NCI-H1417 (cell line): ENCODE results near the gene PCDHGA7.
"Not testable (repeated sequence)": the region's sequence is repeated elsewhere in the genome, so short reads cannot be mapped to it uniquely, and the experiment has no call there.

Experiments
- DNase-seq, 3 experiments: peaks; one replicate each; lab custom pipeline; 2025; lab: John Stamatoyannopoulos, UW

Gene PCDHGA7

DNA sequence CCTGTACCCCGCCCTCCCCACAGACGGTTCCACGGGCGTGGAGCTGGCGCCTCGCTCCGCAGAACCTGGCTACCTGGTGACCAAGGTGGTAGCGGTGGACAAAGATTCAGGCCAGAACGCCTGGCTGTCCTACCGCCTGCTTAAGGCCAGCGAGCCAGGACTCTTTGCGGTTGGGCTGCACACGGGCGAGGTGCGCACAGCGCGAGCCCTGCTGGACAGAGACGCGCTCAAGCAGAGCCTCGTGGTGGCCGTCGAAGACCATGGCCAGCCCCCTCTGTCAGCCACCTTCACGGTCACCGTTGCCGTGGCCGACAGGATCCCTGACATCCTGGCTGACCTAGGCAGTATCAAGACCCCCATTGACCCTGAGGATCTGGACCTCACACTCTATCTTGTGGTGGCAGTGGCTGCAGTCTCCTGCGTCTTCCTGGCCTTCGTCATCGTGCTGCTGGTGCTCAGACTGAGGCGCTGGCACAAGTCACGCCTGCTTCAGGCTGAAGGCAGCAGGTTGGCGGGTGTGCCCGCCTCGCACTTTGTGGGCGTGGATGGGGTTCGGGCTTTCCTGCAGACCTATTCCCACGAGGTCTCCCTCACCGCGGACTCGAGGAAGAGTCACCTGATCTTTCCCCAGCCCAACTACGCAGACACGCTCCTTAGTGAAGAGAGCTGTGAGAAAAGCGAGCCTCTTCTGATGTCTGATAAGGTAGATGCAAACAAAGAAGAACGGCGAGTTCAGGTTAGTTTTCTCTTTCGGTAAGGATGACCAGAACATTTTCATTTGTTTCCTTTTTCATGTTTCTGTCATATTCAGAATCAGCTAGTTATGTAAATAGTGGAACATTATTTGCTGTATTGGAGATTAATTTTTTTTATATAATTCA is 16.3 kb upstream of the PCDHGA7 start:
- DNase-seq = no peak

GRCh38 chr5:141369994-141370848 is 12.3 kb upstream of the PCDHGA7 start, which contains the start of gene PCDHGB3:
TSS of gene PCDHGB3 (plus strand) at chr5:141370242. CDS start at chr5:141370395, 153 bp downstream.
- no peak for DNase-seq

- no peak for DNase-seq
Observed at GRCh38 chr5:141371572-141372475, 10.7 kb upstream of the PCDHGA7 start.

DNA sequence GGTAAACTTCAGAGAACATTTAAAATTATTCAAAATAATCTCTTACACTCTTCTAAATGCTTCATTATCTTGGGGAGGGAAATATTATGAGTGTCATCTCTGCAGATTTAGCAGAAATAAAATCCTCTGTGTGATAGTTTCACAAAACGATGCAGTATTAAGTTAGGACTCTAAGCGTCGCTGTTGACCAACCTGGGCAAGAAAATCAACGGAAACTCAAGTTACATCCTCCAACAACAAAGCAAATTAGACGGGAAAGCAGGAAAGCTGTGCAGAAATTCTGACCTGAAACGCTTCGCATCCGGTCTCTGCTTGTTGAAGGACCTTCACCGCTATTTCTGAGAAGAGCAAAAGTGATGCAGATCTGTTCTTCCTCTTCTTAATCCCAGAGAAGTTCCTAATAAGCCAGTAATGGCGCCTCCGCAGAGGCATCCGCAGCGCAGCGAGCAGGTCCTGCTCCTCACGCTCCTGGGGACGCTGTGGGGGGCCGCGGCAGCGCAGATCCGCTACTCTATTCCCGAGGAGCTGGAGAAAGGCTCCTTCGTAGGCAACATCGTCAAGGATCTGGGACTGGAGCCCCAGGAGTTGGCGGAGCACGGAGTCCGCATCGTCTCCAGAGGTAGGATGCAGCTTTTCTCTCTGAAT is 8.7 kb upstream of the PCDHGA7 start, which contains the start of gene PCDHGA6:
Gene PCDHGA6, plus strand, starts transcription at position 219 of the 645 bp plus-strand sequence. Its CDS starts 193 bp downstream, at position 412.
- DNase-seq = peak in 1 of 3 experiments; percentile 0

DNA sequence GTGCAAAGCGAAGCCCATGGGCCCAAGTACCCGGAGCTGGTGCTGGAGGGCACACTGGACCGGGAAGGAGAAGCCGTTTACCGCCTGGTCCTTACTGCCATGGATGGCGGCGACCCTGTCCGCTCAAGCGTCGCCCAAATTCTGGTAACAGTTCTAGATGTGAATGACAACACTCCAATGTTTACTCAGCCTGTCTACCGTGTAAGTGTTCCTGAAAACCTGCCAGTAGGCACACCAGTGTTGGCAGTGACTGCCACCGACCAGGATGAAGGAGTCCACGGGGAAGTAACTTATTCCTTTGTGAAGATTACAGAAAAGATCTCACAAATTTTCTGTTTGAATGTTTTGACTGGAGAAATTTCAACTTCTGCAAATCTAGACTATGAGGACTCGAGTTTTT is 7.9 kb upstream of the PCDHGA7 start:
- no peak for DNase-seq

- not testable (repeated sequence) for DNase-seq
Observed at GRCh38 chr5:141375444-141376155, 6.9 kb upstream of the PCDHGA7 start.

DNA sequence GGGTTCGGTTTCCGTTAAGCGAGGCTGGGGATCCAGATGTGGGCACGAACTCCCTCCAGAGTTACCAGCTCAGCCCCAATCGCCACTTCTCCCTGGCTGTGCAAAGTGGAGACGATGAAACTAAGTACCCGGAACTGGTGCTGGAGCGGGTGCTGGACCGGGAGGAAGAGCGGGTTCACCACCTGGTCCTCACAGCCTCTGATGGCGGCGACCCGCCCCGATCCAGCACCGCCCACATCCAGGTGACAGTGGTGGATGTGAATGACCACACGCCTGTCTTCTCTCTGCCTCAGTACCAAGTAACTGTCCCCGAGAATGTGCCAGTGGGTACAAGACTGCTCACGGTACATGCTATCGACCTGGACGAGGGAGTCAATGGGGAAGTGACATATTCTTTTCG is 803 bp downstream of the PCDHGA7 start:
- no peak for DNase-seq

DNA sequence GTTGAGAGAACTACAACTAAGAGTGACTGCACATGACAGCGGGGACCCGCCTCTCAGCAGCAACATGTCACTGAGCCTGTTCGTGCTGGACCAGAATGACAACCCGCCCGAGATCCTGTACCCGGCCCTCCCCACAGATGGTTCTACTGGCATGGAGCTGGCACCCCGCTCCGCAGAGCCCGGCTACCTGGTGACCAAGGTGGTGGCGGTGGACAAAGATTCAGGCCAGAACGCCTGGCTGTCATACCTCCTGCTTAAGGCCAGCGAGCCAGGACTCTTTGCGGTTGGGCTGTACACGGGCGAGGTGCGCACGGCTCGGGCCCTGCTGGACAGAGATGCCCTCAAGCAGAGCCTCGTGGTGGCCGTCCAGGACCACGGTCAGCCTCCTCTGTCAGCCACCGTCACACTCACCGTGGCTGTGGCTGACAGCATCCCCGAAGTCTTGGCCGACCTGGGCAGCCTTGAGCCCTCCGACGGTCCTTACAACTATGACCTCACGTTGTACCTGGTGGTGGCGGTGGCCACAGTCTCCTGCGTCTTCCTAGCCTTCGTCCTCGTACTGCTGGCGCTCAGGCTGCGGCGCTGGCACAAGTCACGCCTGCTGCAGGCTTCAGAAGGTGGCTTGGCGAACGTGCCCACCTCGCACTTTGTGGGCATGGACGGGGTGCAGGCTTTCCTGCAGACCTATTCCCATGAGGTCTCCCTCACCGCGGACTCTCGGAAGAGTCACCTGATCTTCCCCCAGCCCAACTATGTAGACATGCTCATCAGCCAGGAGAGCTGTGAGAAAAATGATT is 2.1 kb downstream of the PCDHGA7 start:
- no peak for DNase-seq

- not testable (repeated sequence) for DNase-seq
Observed at GRCh38 chr5:141387557-141388311, 5.2 kb downstream of the PCDHGA7 start, which contains the start of gene PCDHGB4. TSS of gene PCDHGB4 (plus strand) at chr5:141387698. CDS start at chr5:141387885, 187 bp downstream.

DNA sequence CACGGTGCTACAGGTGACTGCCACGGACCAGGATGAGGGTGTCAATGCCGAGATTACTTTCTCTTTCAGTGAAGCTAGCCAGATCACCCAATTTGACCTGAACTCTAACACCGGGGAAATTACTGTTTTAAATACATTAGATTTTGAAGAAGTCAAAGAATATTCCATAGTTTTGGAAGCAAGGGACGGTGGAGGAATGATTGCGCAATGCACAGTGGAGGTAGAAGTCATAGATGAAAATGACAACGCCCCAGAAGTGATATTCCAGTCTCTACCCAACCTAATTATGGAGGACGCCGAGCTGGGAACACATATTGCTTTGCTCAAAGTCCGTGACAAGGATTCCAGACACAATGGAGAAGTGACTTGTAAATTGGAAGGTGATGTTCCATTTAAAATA is 6.1 kb downstream of the PCDHGA7 start:
- no peak for DNase-seq

- no peak for DNase-seq
Observed at GRCh38 chr5:141389153-141390042, 6.9 kb downstream of the PCDHGA7 start.

- DNase-seq = no peak
Observed at GRCh38 chr5:141392429-141393198, 10.1 kb downstream of the PCDHGA7 start, which contains the start of gene PCDHGA8. TSS of gene PCDHGA8 (plus strand) at chr5:141392633. CDS start at chr5:141392814, 181 bp downstream.

- DNase-seq = no peak
Observed at GRCh38 chr5:141393267-141393666, 10.7 kb downstream of the PCDHGA7 start.

- not testable (repeated sequence) for DNase-seq
Observed at GRCh38 chr5:141394401-141395187, 12.1 kb downstream of the PCDHGA7 start.

DNA sequence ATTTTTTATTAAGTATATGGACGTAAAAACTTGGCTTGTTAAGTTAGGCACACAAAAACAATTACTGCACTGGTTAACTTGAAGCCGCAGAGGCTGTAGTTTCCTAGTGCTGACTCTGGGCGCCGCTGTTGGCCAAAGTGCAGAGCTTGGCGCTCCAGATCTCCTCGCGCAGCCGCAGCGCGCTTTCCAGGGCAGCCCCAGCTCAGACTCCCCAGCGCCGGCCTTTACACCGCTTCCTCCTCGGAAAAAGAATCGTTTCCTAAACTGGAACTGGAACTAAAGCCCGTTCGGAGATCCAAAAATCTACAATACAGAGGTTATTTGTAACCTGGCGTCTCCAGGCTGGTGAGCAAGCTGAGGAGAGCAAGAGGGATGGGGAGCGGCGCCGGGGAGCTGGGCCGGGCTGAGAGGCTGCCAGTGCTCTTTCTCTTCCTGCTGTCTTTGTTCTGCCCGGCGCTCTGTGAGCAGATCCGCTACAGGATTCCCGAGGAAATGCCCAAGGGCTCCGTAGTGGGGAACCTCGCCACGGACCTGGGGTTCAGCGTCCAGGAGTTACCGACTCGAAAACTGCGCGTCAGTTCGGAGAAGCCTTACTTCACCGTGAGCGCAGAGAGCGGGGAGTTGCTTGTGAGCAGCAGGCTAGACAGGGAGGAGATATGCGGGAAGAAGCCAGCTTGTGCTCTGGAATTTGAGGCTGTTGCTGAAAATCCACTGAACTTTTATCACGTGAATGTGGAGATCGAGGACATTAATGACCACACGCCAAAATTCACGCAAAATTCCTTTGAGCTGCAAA is 15.4 kb downstream of the PCDHGA7 start, which contains the start of gene PCDHGB5:
Gene PCDHGB5, plus strand, starts transcription at position 192 of the 796 bp plus-strand sequence. Its CDS starts 181 bp downstream, at position 373.
- DNase-seq = peak in 1 of 3 experiments; percentile 50
